Activated CD4-positive, alpha-beta T cell treated with anti-CD3 and anti-CD28 coated beads for 36 hours (primary cell): ENCODE data around the gene TP73. TPM values are rescaled to one million over a fixed set of nuclear protein-coding genes. Genes with fewer than 3 reads are reported as not detected.
A peak's percentile ranks its signal among the peaks of the same experiment; 100 is the strongest.

Experiments
- ATAC-seq: fragments of 200-7000 bp; cut with Tn5 transposase; one replicate; pipeline ENCODE4 v1.10.0; 2021; ENCODE audit warnings: mild to moderate bottlenecking, moderate library complexity
- CTCF ChIA-PET: fragments of 350-600 bp; sonication (Branson Sonifier 250); formaldehyde crosslinking; loops from one replicate; lab custom pipeline; 2021; ENCODE audit warnings: antibody characterized with exemption; lab: Charles Lee
- POLR2A ChIA-PET: fragments of 350-600 bp; sonication (Branson Sonifier 250); formaldehyde crosslinking; loops from one replicate; lab custom pipeline; 2021; ENCODE audit warnings: antibody characterized with exemption, inconsistent platforms; lab: Charles Lee
- DNase-seq: peaks from one replicate; pipeline ENCODE4 v3.0.0-alpha.2; 2020
- H3K27ac Mint-ChIP-seq: one replicate; pipeline ENCODE4 v1.8.0; 2021; ENCODE audit warnings: mixed read lengths
- H3K27me3 Mint-ChIP-seq: one replicate; pipeline ENCODE4 v1.8.0; 2021; ENCODE audit warnings: mixed read lengths
- H3K36me3 Mint-ChIP-seq: one replicate; pipeline ENCODE4 v1.8.0; 2021; ENCODE audit warnings: low read depth, mixed read lengths
- H3K4me1 Mint-ChIP-seq: one replicate; pipeline ENCODE4 v1.8.0; 2021; ENCODE audit warnings: mixed read lengths
- H3K4me3 Mint-ChIP-seq: one replicate; pipeline ENCODE4 v1.8.0; 2021; ENCODE audit warnings: mild to moderate bottlenecking, moderate library complexity, mixed read lengths
- H3K9me3 Mint-ChIP-seq: one replicate; pipeline ENCODE4 v1.8.0; 2021; ENCODE audit warnings: low read depth, mixed read lengths
- intact Hi-C, 2 experiments: fragments of 100-400 bp; cut with DNase I in 1 of 2; cut with micrococcal nuclease in 1 of 2; formaldehyde crosslinking; loops; one replicate each; pipeline versions ENCODE4 v1.14.2 to v1.15.1; 2022 to 2024; cut with DNase I, micrococcal nuclease
- total RNA-seq, 2 experiments: library from RNA; stranded (reverse); gene quantifications; one replicate each; pipeline ENCODE4 v1.2.3, GENCODE V29; 2021

Gene TP73
- total RNA-seq, 2 experiments from 2014 or later, result 0.32 to 0.40 TPM

DNA sequence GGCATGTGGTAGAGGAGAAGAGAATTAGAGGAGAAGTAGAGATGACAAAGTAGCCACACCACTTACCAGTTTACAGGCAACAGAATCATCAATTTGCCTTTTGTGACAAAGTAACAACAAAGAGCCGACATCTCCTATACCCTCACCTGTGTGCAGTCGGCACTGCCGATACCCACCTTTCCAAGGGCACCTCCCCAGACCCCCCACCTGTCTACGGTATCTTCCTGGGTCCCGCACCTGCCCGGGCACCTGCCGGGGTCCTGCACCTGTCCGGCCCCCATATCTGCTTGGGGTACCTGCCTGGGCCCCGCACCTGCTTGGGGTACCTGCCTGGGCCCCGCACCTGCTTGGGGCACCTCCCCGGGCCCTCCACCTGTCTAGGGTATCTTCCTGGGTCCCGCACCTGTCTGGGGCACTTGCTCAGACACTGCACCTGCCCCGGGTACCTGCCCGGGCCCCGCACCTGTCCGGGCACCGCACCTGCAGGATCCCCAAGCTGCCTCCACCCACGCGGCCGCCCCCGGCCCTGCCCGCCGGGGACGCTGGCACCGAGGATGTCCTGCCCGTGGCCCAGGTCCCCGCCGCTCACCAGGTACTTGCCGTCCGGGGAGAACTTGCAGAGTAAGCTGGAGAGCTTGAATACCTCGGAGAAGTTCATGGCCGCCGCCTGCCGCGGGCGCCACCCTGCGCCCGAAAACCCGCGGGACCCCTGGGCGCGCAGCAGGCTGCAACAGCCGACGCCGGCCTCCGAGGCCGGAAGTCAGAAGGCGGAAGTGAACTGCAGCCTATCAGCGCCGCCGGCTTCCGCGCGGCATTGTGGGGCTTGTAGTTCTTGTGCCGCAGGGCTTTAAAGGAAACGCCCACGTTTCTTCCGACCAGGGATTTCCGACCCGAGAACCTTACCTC lies 2.7 kb upstream of the TP73 start, which contains the start of gene WRAP73:
TSS of gene WRAP73 (minus strand) at position 762 of the 906 bp plus-strand sequence. CDS start at position 658, 104 bp downstream.
- ChIA-PET POLR2A (interaction anchor here (0.5 kb wide), 1 partner anchor 1393 kb away, joined by 3 read pairs; no protein-coding TSS in a partner anchor), CTCF (interaction anchor here (3.9 kb wide), 1 partner anchor 30 kb away, joined by 11 read pairs; no protein-coding TSS in a partner anchor)
- Mint-ChIP-seq H3K4me1 (peaks cover 24% of the 10 kb centered on the region), H3K4me3 (peak within 1 kb of the TSS; percentile 71), H3K27me3 (peaks cover 17% of the 10 kb centered on the region), H3K9me3 (no peaks in the 10 kb centered on the region), H3K36me3 (peaks cover 11% of the 10 kb centered on the region), H3K27ac (no peak within 1 kb of the TSS)
- intact Hi-C loops, result loop anchor here (1.0 to 5.0 kb wide), 7 partner anchors 25 to 251 kb away; partner anchors contain the start of genes C1orf174 (in 1 of the 2), CEP104 (in 1 of the 2), DFFB (in 1 of the 2) and LRRC47 (in 1 of the 2)
- DNase-seq (peak; percentile 96), ATAC-seq (peak; percentile 97)

DNA sequence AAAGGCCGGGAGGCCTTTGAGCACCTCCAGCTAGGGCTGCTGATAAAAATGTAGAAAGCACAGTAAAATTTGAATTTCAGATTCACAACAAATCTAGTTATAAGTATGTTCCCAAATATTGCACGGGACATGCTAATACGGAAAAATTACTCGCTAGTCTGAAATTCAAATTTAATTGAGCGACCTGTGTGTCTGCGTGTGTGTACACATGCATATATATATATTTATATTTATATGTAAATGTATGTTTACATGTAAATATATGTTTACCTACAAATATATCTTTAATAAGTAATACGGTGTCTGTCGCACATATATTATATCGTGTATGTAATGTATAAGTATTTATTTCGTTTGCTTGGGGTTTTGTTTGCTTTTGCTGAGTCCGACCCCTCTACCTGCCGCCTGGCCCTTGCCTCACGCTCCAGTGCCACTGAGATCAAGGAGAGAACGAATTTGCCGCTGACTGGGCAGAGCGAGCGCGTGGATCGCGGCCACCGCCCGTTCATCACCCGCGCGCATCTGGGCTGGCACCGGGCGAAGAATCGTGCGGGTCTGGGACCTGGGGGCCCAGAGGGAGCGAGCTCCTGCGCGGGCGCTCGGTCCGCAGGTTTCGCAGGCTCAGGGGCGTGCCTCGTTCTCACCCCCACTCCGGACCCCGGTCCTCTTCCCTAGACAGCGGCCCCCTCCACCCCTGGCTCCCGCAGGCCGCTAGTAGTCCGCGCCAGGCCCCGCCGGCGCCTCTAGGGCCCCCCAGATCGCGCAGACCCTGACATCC lies 1.9 kb upstream of the TP73 start:
- POLR2A ChIA-PET, result no interaction called here
- intact Hi-C loops, result loop anchor here (1.0 to 5.0 kb wide), 7 partner anchors 26 to 250 kb away; partner anchors contain the start of genes C1orf174 (in 1 of the 2), CEP104 (in 1 of the 2), DFFB (in 1 of the 2) and LRRC47 (in 1 of the 2)
- peaks cover 7% of the 10 kb centered on the region for H3K36me3 Mint-ChIP-seq
- no peaks in the 10 kb centered on the region for H3K9me3 Mint-ChIP-seq
- DNase-seq (no peak), ATAC-seq (no peak)
- H3K27me3 Mint-ChIP-seq, result peaks cover 20% of the 10 kb centered on the region
- peak overlapping the region; percentile 71 for H3K4me3 Mint-ChIP-seq
- H3K4me1 Mint-ChIP-seq, result peaks cover 24% of the 10 kb centered on the region
- H3K27ac Mint-ChIP-seq, result no peak overlapping the region
- CTCF ChIA-PET, result no interaction called here

DNA sequence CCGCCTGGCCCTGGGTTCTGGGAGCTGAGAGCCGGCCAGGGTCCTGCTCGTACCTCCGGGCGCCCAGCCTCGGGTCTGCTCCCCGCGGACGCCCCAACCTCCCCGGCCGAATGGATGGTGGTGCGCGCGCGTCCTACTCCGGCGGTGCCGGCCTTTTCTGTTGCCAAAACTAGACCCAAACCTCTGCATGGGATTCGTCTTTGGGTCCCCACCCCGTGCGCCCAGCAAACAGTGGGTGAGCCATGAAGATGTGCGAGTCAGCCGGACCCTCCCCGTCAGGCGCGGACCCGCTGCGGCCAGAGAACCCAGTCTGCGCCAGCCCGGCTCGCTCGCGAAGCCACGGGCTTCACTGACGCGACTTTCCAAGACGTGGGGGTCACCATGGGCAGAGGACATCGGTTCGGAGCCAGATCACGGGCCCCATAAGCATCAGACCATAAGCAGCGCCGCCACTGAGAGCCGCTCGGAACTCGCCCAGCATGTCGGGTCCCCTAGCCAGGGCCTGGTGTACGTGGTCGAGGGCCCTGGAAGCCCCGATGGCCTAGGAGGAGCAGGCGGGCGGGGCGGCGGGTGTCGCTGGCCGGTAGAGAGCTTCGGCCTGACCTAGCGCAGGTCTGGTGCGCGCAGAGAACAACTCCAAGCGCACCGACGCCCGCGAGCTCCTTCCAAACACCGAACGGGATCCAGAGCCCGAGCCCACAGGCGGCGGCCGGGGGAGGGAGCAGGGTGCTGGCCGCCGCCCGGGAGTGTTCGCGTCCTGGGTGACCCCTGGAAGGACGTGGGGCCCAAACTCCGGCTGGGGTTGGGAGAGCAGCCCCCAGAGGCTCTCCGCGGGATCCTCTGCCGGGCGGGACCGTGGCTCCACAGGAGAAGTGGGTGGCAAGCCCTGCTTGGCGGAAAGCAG lies 1.0 kb upstream of the TP73 start:
- H3K36me3 Mint-ChIP-seq, result peaks cover 5% of the 10 kb centered on the region
- no peaks in the 10 kb centered on the region for H3K9me3 Mint-ChIP-seq
- peak; percentile 16 for DNase-seq
- intact Hi-C loops, result loop anchor here in 1 of 2 experiments (5.0 kb wide), 1 partner anchor 206 kb away; the partner anchor contains the start of genes CEP104 and DFFB
- peaks cover 25% of the 10 kb centered on the region for H3K27me3 Mint-ChIP-seq
- POLR2A ChIA-PET, result no interaction called here
- no peak for ATAC-seq
- peak overlapping the region; percentile 36 for H3K4me3 Mint-ChIP-seq
- H3K27ac Mint-ChIP-seq, result no peak overlapping the region
- peaks cover 24% of the 10 kb centered on the region for H3K4me1 Mint-ChIP-seq
- CTCF ChIA-PET, result interaction anchor here (0.8 kb wide), 1 partner anchor 22 kb away, joined by 3 read pairs; no protein-coding TSS in a partner anchor

DNA sequence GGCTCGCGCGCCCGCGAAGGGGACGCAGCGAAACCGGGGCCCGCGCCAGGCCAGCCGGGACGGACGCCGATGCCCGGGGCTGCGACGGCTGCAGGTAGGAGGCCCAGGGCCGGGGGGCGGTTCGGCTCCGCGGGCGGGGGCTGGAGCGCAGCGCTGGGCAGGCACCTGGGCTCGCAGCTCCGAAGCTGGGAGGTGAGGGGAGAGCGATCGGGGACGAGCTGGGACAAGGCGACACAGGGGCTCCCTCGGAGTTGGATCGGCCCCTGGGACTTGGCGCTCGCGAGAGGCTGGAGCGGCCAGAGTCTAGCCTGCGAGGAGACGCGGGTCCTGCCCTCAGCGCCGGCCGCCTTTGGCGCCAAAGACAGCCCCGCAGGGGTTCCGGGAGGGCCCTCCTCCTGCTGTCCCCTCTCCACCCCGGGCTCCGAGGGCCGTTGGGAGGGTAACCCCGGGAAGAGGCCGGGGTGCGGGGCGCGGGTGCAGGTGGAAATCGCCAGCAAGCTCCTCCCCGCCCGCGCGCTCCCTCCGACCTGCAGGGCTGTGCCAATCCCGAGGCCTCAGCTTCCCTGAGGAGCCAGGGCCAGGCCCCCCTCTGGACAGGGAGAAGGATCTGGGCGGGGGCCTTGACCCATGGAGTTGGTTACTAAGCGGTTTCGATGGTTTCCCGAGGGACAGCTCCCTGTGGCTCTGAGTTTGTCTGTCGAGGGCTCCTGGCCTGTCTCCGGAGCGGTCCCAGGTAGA lies 401 bp downstream of the TP73 start:
- no peak overlapping the region for H3K27ac Mint-ChIP-seq
- CTCF ChIA-PET, result interaction anchor here (0.8 to 1.0 kb wide), 2 partner anchors 25 to 930 kb away, joined by 3 to 5 read pairs; no protein-coding TSS in a partner anchor
- POLR2A ChIA-PET, result no interaction called here
- no peaks in the 10 kb centered on the region for H3K36me3 Mint-ChIP-seq
- no peak overlapping the region for H3K4me3 Mint-ChIP-seq
- peaks cover 24% of the 10 kb centered on the region for H3K4me1 Mint-ChIP-seq
- H3K27me3 Mint-ChIP-seq, result peaks cover 33% of the 10 kb centered on the region
- ATAC-seq, result no peak
- no peak for DNase-seq
- H3K9me3 Mint-ChIP-seq, result no peaks in the 10 kb centered on the region
- intact Hi-C loops, result loop anchor here in 1 of 2 experiments (5.0 kb wide), 1 partner anchor 205 kb away; the partner anchor contains the start of genes CEP104 and DFFB

DNA sequence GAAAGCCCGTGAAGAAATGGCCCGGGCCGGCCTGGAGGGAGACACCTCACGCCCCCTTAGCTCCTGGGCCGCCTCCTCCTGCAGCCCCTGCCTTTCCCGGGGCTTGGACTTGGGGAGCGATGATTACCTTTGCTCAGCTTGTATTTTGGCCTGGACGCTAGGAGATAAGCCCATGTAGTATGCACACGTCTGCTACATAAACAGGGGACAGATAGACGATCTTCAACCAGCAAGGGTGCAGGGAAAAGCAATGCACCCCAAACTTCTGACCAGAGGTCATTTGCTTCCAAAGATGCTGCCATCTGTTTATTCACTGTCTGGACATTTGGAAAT lies 936 bp downstream of the TP73 start:
- peaks cover 38% of the 10 kb centered on the region for H3K27me3 Mint-ChIP-seq
- ChIA-PET POLR2A (no interaction called here), CTCF (interaction anchor here (0.8 to 1.0 kb wide), 2 partner anchors 24 to 930 kb away, joined by 3 to 5 read pairs; no protein-coding TSS in a partner anchor)
- ATAC-seq, result no peak
- no peaks in the 10 kb centered on the region for H3K36me3 Mint-ChIP-seq
- H3K27ac Mint-ChIP-seq, result no peak overlapping the region
- H3K9me3 Mint-ChIP-seq, result no peaks in the 10 kb centered on the region
- intact Hi-C loops, result loop anchor here in 1 of 2 experiments (5.0 kb wide), 1 partner anchor 204 kb away; the partner anchor contains the start of genes CEP104 and DFFB
- peaks cover 18% of the 10 kb centered on the region for H3K4me1 Mint-ChIP-seq
- no peak overlapping the region for H3K4me3 Mint-ChIP-seq
- DNase-seq, result no peak

DNA sequence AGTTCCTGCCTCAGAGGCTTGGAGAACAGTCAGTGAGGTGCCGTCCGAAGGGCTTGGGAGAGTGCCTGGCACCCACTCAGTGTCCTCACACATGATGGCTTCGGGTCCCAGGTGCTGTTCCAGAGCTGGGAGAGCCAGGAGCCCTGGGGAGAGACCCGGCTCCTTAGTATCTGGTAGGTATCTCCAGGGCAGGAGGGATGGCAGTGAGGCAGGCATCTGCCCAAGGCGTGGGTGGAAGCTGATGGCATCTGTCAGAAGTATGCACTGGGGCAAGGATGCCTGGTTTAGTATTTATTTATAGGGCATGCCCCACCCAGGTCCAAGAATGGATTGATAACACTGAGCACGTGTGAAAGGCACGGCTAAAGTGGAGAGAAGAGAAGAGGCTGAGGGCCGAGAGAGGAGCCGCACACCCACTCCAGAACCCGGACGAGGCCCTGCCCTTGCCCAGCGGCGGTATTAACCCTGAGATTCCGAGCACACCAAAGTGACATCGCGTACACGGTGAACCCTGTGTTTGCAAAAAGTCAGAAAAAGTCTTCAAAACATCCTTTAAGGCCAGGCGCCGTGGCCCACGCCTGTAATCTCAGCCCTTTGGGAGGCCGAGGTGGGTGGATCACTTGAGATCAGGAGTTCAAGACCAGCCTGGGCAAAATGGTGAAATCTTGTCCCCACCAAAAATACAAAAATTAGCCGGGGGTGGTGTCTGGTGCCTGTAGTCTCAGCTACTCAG lies 2.4 kb downstream of the TP73 start:
- no peaks in the 10 kb centered on the region for H3K36me3 Mint-ChIP-seq
- DNase-seq (no peak), ATAC-seq (no peak)
- H3K4me1 Mint-ChIP-seq, result peaks cover 8% of the 10 kb centered on the region
- H3K27me3 Mint-ChIP-seq, result peaks cover 42% of the 10 kb centered on the region
- ChIA-PET POLR2A (no interaction called here), CTCF (interaction anchor here (0.6 kb wide), 1 partner anchor 23 kb away, joined by 3 read pairs; no protein-coding TSS in a partner anchor)
- H3K9me3 Mint-ChIP-seq, result no peaks in the 10 kb centered on the region
- intact Hi-C loops, result loop anchor here in 1 of 2 experiments (5.0 kb wide), 1 partner anchor 203 kb away; the partner anchor contains the start of genes CEP104 and DFFB
- no peak overlapping the region for H3K27ac Mint-ChIP-seq
- H3K4me3 Mint-ChIP-seq, result no peak overlapping the region

DNA sequence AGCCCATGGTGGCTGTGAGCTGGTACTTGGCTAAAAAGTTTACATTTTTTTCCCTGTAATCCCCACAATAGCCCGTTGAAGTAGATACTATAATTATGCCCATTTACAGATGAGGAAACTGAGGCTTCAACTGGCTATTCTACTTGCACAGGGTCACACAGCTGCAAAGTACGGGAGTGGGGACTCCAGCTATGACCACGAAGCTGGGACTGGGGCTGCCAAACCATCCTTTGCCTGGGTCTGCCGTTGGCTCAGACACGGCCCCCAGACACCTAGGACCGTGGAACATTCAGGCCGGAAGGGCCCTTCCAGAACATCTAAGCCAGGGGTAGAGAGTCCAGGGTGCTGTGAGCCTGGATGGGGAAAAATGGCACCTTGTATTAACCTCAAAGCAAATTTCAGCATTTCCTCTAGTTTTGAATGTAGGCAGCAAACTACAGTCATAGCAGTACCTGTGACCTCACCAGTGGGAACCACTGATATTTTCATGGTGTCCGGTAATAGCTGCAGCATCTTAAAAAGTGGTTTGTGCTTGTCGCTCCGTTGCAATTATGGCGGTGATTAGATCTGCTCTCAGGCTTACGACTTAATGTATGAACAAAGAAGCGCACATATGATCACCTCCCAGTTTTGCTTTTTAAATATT lies 4.3 kb downstream of the TP73 start:
- ATAC-seq, result peak; percentile 70
- intact Hi-C loops, result no loop called here
- CTCF ChIA-PET, result no interaction called here
- POLR2A ChIA-PET, result no interaction called here
- Mint-ChIP-seq H3K36me3 (no peaks in the 10 kb centered on the region), H3K4me1 (peaks cover 2% of the 10 kb centered on the region), H3K27me3 (peaks cover 40% of the 10 kb centered on the region), H3K4me3 (no peak overlapping the region), H3K9me3 (no peaks in the 10 kb centered on the region), H3K27ac (no peak overlapping the region)
- peak; percentile 38 for DNase-seq

DNA sequence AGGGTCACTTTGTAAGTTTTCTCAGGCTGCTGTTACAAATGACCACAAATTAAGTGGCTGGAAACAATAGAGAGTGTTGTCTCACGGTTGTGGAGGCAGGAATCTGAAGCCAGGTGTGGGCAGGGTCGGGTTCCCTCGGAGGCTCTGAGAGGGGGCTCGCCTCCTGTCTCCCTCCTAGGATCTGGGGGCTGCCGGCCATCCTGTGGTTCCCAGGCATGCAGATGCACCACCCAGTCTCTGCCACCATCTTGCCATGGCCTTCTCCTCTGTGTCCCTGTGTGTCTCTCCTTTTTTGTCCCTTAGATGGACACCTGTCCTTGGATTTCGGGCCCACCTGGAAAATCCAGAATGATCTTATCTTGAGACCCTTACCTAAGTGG lies 4.8 kb downstream of the TP73 start:
- Mint-ChIP-seq H3K4me1 (peaks cover 2% of the 10 kb centered on the region), H3K27ac (no peak overlapping the region), H3K4me3 (no peak overlapping the region), H3K27me3 (peaks cover 40% of the 10 kb centered on the region), H3K9me3 (no peaks in the 10 kb centered on the region), H3K36me3 (no peaks in the 10 kb centered on the region)
- ChIA-PET POLR2A (no interaction called here), CTCF (no interaction called here)
- DNase-seq (no peak), ATAC-seq (no peak)
- intact Hi-C loops, result no loop called here

DNA sequence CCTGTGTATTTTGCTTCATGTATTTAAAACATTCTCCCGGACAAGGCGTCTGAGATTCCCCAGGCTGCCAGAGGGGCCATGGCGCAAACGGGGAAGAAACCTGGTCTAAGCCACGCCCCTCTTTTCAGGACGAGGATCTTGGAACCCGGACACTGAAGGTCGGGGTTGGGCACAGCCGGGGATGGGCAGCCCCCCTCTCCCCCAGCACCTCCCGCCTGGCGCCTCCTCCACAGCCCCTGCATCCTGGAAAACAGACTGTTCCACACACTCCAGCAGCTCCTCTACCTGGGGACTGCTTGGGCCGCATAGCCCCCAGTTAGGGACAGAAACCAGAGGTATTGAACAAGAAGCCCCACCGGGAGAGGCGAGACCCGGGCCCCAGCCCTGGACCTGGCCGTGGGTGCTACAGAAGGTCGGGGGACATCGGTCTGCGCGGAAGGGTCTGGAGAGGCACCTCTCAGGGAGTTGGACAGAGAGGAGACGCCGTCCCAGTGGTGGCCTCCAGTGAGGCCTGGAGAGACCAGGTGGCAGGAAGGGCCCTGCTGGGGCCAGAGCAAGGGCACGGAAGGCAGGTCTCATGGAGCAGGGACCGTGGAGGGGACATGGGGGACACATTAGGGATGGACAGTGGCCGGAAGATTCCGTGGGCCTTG lies 5.4 kb downstream of the TP73 start:
- H3K27ac Mint-ChIP-seq, result no peak overlapping the region
- H3K27me3 Mint-ChIP-seq, result peaks cover 40% of the 10 kb centered on the region
- peaks cover 2% of the 10 kb centered on the region for H3K4me1 Mint-ChIP-seq
- no peaks in the 10 kb centered on the region for H3K9me3 Mint-ChIP-seq
- ChIA-PET POLR2A (no interaction called here), CTCF (no interaction called here)
- intact Hi-C loops, result no loop called here
- no peak for ATAC-seq
- no peak overlapping the region for H3K4me3 Mint-ChIP-seq
- no peak for DNase-seq
- no peaks in the 10 kb centered on the region for H3K36me3 Mint-ChIP-seq
